GM23338 (cell line): ENCODE data around the gene AWAT1. TPM values are rescaled to one million over a fixed set of nuclear protein-coding genes. Genes with fewer than 3 reads are reported as not detected.

ENCODE experiments used
- ATAC-seq: fragments of 200-7000 bp; cut with Tn5 transposase; 3 replicates; pipeline ENCODE4 v1.9.1; 2020
- DNase-seq: peaks from one replicate; pipeline ENCODE4 v3.0.0-alpha.2; 2015; ENCODE audit warnings: low spot score
- H2AFZ ChIP-seq: fragments of 200-600 bp; sonication (generic); 2 replicates; pipeline ENCODE4 v1.8.0; 2016; ENCODE audit warnings: antibody characterized with exemption, mild to moderate bottlenecking, moderate library complexity
- H3F3A ChIP-seq: fragments of 200-600 bp; sonication (generic); replicated peaks from 2 replicates; pipeline ENCODE4 v1.8.0; 2017; ENCODE audit warnings: antibody characterized with exemption, mixed run types, low read depth
- H3K27ac ChIP-seq: fragments of 200-600 bp; sonication (generic); 2 replicates; pipeline ENCODE4 v1.6.1; 2016; ENCODE audit warnings: low read depth
- H3K27me3 ChIP-seq: fragments of 200-600 bp; sonication (generic); 2 replicates; pipeline ENCODE4 v1.8.0; 2016; ENCODE audit warnings: mild to moderate bottlenecking, mixed run types, moderate library complexity; ENCODE audit not compliant: insufficient read depth
- H3K36me3 ChIP-seq: fragments of 200-600 bp; sonication (generic); 2 replicates; pipeline ENCODE4 v1.8.0; 2016; ENCODE audit warnings: mild to moderate bottlenecking; ENCODE audit not compliant: insufficient read depth
- H3K4me1 ChIP-seq: fragments of 200-600 bp; sonication (generic); 2 replicates; pipeline ENCODE4 v1.8.0; 2016; ENCODE audit warnings: mild to moderate bottlenecking, moderate library complexity; ENCODE audit not compliant: insufficient read depth
- H3K4me2 ChIP-seq: fragments of 200-600 bp; sonication (generic); 2 replicates; pipeline ENCODE4 v1.7.1; 2017; ENCODE audit warnings: mixed run types
- H3K4me3 ChIP-seq: fragments of 200-600 bp; sonication (generic); 2 replicates; pipeline ENCODE4 v1.6.1; 2016; ENCODE audit warnings: mixed run types
- H3K79me2 ChIP-seq: fragments of 200-600 bp; sonication (generic); replicated peaks from 2 replicates; pipeline ENCODE4 v1.8.0; 2017; ENCODE audit warnings: mild to moderate bottlenecking; ENCODE audit not compliant: insufficient read depth
- H3K9me2 ChIP-seq: fragments of 200-600 bp; sonication (generic); 2 replicates; pipeline ENCODE4 v1.8.0; 2017; ENCODE audit not compliant: insufficient read depth
- H4K20me1 ChIP-seq: fragments of 200-600 bp; sonication (generic); replicated peaks from 2 replicates; pipeline ENCODE4 v1.8.0; 2017; ENCODE audit warnings: mild to moderate bottlenecking; ENCODE audit not compliant: insufficient read depth
- H3K27ac Mint-ChIP-seq: 2 replicates; pipeline ENCODE4 v1.8.0; 2020; ENCODE audit warnings: inconsistent platforms, mild to moderate bottlenecking, moderate library complexity, mixed read lengths
- H3K27me3 Mint-ChIP-seq: 3 replicates; pipeline ENCODE4 v1.8.0; 2022; ENCODE audit warnings: low read depth, mild to moderate bottlenecking, moderate library complexity, mixed read lengths, inconsistent platforms; ENCODE audit not compliant: insufficient read depth, poor library complexity
- H3K36me3 Mint-ChIP-seq: 3 replicates; pipeline ENCODE4 v1.8.0; 2021; ENCODE audit warnings: low read depth, mild to moderate bottlenecking, inconsistent platforms, moderate library complexity, mixed read lengths
- H3K4me1 Mint-ChIP-seq: 3 replicates; pipeline ENCODE4 v1.8.0; 2020; ENCODE audit warnings: mild to moderate bottlenecking, inconsistent platforms, mixed read lengths
- H3K4me3 Mint-ChIP-seq: 3 replicates; pipeline ENCODE4 v1.8.0; 2021; ENCODE audit warnings: moderate library complexity, mild to moderate bottlenecking, inconsistent platforms, mixed read lengths
- H3K9me3 Mint-ChIP-seq: 3 replicates; pipeline ENCODE4 v1.8.0; 2020; ENCODE audit warnings: moderate library complexity, mild to moderate bottlenecking, inconsistent platforms, mixed read lengths
- CREB1 ChIP-seq: fragments of 250-450 bp; sonication (Bioruptor Pico); IDR thresholded peaks from 2 replicates; pipeline ENCODE4 v1.5.0; 2020; ENCODE audit warnings: low read depth, mild to moderate bottlenecking, moderate library complexity
- CTCF ChIP-seq, 2 experiments: fragments of 200-600 bp in 1 of 2; sonication (generic) in 1 of 2; conservative IDR thresholded peaks; 2 replicates each; pipeline versions ENCODE4 v1.5.1 to v1.6.1; 2016 to 2017; ENCODE audit warnings: antibody characterized with exemption in 2 of 2, low read depth in 2 of 2, mild to moderate bottlenecking in 2 of 2, moderate library complexity in 1 of 2
- ETS1 ChIP-seq: IDR thresholded peaks from 2 replicates; pipeline ENCODE4 v1.6.1; 2016; ENCODE audit warnings: antibody characterized with exemption
- EZH2 ChIP-seq: fragments of 200-600 bp; sonication (generic); IDR thresholded peaks from one replicate; pipeline ENCODE4 v1.8.0; 2017; ENCODE audit warnings: antibody characterized with exemption, mild to moderate bottlenecking, low read depth; ENCODE audit not compliant: unreplicated experiment
- EZH2phosphoT487 ChIP-seq: fragments of 200-600 bp; sonication (generic); IDR thresholded peaks from one replicate; pipeline ENCODE4 v1.8.1; 2018; ENCODE audit warnings: antibody characterized with exemption; ENCODE audit not compliant: unreplicated experiment
- JUNB ChIP-seq: IDR thresholded peaks from one replicate; pipeline ENCODE4 v1.6.1; 2016; ENCODE audit warnings: antibody characterized with exemption; ENCODE audit not compliant: unreplicated experiment
- NANOG ChIP-seq: IDR thresholded peaks from 2 replicates; pipeline ENCODE4 v1.6.1; 2016; ENCODE audit warnings: antibody characterized with exemption, borderline replicate concordance
- POLR2AphosphoS5 ChIP-seq: IDR thresholded peaks from 2 replicates; pipeline ENCODE4 v1.6.1; 2016; ENCODE audit warnings: antibody characterized with exemption, low read depth
- REST ChIP-seq: IDR thresholded peaks from one replicate; pipeline ENCODE4 v1.6.1; 2018; ENCODE audit warnings: antibody characterized with exemption; ENCODE audit not compliant: unreplicated experiment
- STAT1 ChIP-seq: IDR thresholded peaks from one replicate; pipeline ENCODE4 v1.6.1; 2016; ENCODE audit warnings: antibody characterized with exemption; ENCODE audit not compliant: unreplicated experiment
- ZNF114 ChIP-seq: fragments of 250-450 bp; sonication (Bioruptor Pico); IDR thresholded peaks from 2 replicates; pipeline ENCODE4 v1.5.0; 2020; ENCODE audit warnings: mild to moderate bottlenecking, moderate library complexity
- ZNF331 ChIP-seq: fragments of 250-450 bp; sonication (Bioruptor Pico); IDR thresholded peaks from 2 replicates; pipeline ENCODE4 v1.5.0; 2020; ENCODE audit warnings: low read depth, mild to moderate bottlenecking, moderate library complexity
- ZNF462 ChIP-seq: fragments of 250-450 bp; sonication (Bioruptor Pico); IDR thresholded peaks from 2 replicates; pipeline ENCODE4 v1.5.0; 2020; ENCODE audit warnings: mild to moderate bottlenecking, moderate library complexity
- polyA plus RNA-seq: library from polyadenylated mRNA; unstranded; fragments of >200 nt; fragmentation: Nextera tagmentation; extraction: Ambion mirVana; gene quantifications from 2 replicates; pipeline ENCODE4 v1.2.1, GENCODE V29; 2016
- total RNA-seq: library from RNA; depleted of rRNA; stranded (reverse); fragments of >200 nt; shearing (Covaris generic); gene quantifications from 2 replicates; pipeline ENCODE4 v1.2.3, GENCODE V29; 2014

The AWAT1 gene
- total and polyA plus RNA-seq, 2 experiments from 2014 or later, result not detected

- Mint-ChIP-seq H3K9me3 (no peaks in the 10 kb centered on the region), H3K36me3 (no peaks in the 10 kb centered on the region), H3K4me3 (no peak overlapping the region), H3K27ac (no peak overlapping the region), H3K4me1 (peaks cover 26% of the 10 kb centered on the region), H3K27me3 (peaks cover 2% of the 10 kb centered on the region)
- H3K9me2 ChIP-seq, result 0 out of 2 replicates have a peak, but pooled peaks cover 6% of the 10 kb centered on the region
- no peaks in the 10 kb centered on the region for H3K27me3 ChIP-seq
- no peak for DNase-seq
- H3K4me2 ChIP-seq, result no peak overlapping the region
- H3K4me1 ChIP-seq, result peaks cover 3% of the 10 kb centered on the region; the same call in 1 of the 2 replicates
- no peaks in the 10 kb centered on the region for H3K36me3 ChIP-seq
- H3K27ac ChIP-seq, result no peak overlapping the region
- no peaks in the 10 kb centered on the region for H3F3A ChIP-seq
- no peak for ATAC-seq
- H3K79me2 ChIP-seq, result no peaks in the 10 kb centered on the region
- no peaks in the 10 kb centered on the region for H4K20me1 ChIP-seq
- H3K4me3 ChIP-seq, result no peak overlapping the region
- no peak overlapping the region for H2AFZ ChIP-seq
- no peak for TF ChIP-seq NANOG
- no peak for TF ChIP-seq STAT1
- no peak for TF ChIP-seq ZNF114
- no peak for TF ChIP-seq JUNB
- no peak for TF ChIP-seq REST
- TF ChIP-seq EZH2, result no peak
- no peak for TF ChIP-seq ZNF462 (CRISPR knock-in tag)
- TF ChIP-seq CREB1 (CRISPR knock-in tag), result no peak
- TF ChIP-seq ETS1, result no peak
- no peak for TF ChIP-seq CTCF (conservative IDR thresholded peaks at IDR 0.05; ENCODE audit: low read depth in 2 of 2)
- no peak for TF ChIP-seq ZNF331
- no peak for TF ChIP-seq POLR2AphosphoS5
- TF ChIP-seq EZH2phosphoT487, result no peak
Observed at GRCh38 chrX:70255452-70255851, 21.0 kb downstream of the AWAT1 start.
